ENCODE data around the gene EHD3. TPM values are rescaled to one million over a fixed set of nuclear protein-coding genes. Genes with fewer than 3 reads are reported as not detected.

EHD3 gene
- total and polyA plus RNA-seq, 2 of the 8 experiments (the other 6 are each of a cell fraction or from before 2014, with no cell fraction given) = 9.3 to 12.0 TPM

GRCh38 chr2:31202041-31202440 is 31.9 kb upstream of the EHD3 start:
- Histone ChIP-seq H3K79me1 (ENCODE audit: low read depth, low read length) (no peaks in the 10 kb centered on the region), H3K56ac (replicated peaks; ENCODE audit: insufficient read length, low read depth, low read length) (no peak overlapping the region), H3K23me2 (ENCODE audit: low read depth, low read length) (peaks cover 2% of the 10 kb centered on the region; the same call in 1 of the 2 replicates), H3K4me1 (replicated peaks in 1 of 4; ENCODE audit: control insufficient read depth in 3 of 4, insufficient read depth in 4 of 4, low read length in 3 of 4) (no peaks in the 10 kb centered on the region), H3K4ac (replicated peaks; ENCODE audit: insufficient read length, low read depth, low read length) (no peak overlapping the region), H3K27me3 (replicated peaks in 1 of 4; ENCODE audit: control insufficient read depth in 3 of 4, extremely low read depth in 1 of 4, insufficient read depth in 3 of 4, low read length in 3 of 4) (no peaks in the 10 kb centered on the region), H2BK20ac (ENCODE audit: low read length) (no peak overlapping the region), H2BK15ac (ENCODE audit: low read length) (no peak overlapping the region), H3K27ac (ENCODE audit: low read depth, low read length) (no peak overlapping the region), H2AK5ac (ENCODE audit: low read depth, low read length) (no peak overlapping the region), H3K4me2 (ENCODE audit: insufficient read depth in 1 of 2, low read depth in 2 of 2, low read length in 2 of 2) (no peak overlapping the region), H3K9ac (replicated peaks in 1 of 4; ENCODE audit: extremely low read depth in 1 of 4, low read depth in 3 of 4, low read length in 3 of 4) (no peak overlapping the region), H3K9me3 (ENCODE audit: insufficient read depth in 2 of 2, low read depth in 1 of 2, low read length in 1 of 2) (no peaks in the 10 kb centered on the region), H3K14ac (ENCODE audit: insufficient read length) (no peak overlapping the region), H2BK120ac (replicated peaks; ENCODE audit: low read depth, low read length) (no peak overlapping the region), H2BK5ac (ENCODE audit: low read depth, low read length) (no peak overlapping the region), H3K79me2 (ENCODE audit: control insufficient read depth in 1 of 2, insufficient read depth in 2 of 2, low read length in 2 of 2) (no peaks in the 10 kb centered on the region), H4K20me1 (replicated peaks in 1 of 2; ENCODE audit: control insufficient read depth in 1 of 2, insufficient read depth in 2 of 2, low read length in 2 of 2) (peaks cover 0 to 2% of the 10 kb centered on the region in 2 experiments), H3K4me3 (ENCODE audit: extremely low read depth in 1 of 4, insufficient read depth in 2 of 4, low read depth in 3 of 4, low read length in 4 of 4) (no peak overlapping the region), H4K5ac (ENCODE audit: insufficient read length, low read depth, low read length) (no peak overlapping the region), H4K8ac (ENCODE audit: extremely low read depth, insufficient read depth, low read length) (no peak overlapping the region; the same call in 1 of the 2 replicates), H4K91ac (replicated peaks; ENCODE audit: insufficient read length, low read length) (no peak overlapping the region), H2AFZ (ENCODE audit: low read length) (no peak overlapping the region), H3K36me3 (ENCODE audit: control insufficient read depth in 2 of 4, insufficient read depth in 4 of 4, low read length in 3 of 4) (no peaks in the 10 kb centered on the region), H3K18ac (ENCODE audit: extremely low read depth, low read length) (no peak overlapping the region), H2BK12ac (ENCODE audit: low read depth, low read length) (no peak overlapping the region), H3K23ac (ENCODE audit: insufficient read length) (no peak overlapping the region)
- DNase-seq (ENCODE audit: low read depth in 1 of 2, low spot score in 2 of 2) (peak in 1 of 2 experiments; percentile 14), FAIRE-seq (no peak)
- TF ChIP-seq KDM1A (IDR thresholded peaks at IDR 0.05; ENCODE audit: borderline replicate concordance, low read length) (no peak), KDM5A (IDR thresholded peaks at IDR 0.05; ENCODE audit: low read length) (no peak), GABPA (IDR thresholded peaks at IDR 0.05; ENCODE audit: borderline replicate concordance, insufficient read depth, low read length) (no peak), SIN3A (conservative IDR thresholded peaks at IDR 0.05 in 1 of 2, IDR thresholded peaks at IDR 0.05 in 1 of 2; ENCODE audit: low read depth in 1 of 2, low read length in 2 of 2) (no peak), EGR1 (IDR thresholded peaks at IDR 0.05; ENCODE audit: borderline replicate concordance, low read depth, low read length) (no peak), SIRT6 (IDR thresholded peaks at IDR 0.05; ENCODE audit: low read length) (no peak), JUN (IDR thresholded peaks at IDR 0.05; ENCODE audit: low read depth, low read length) (no peak), MAX (IDR thresholded peaks at IDR 0.05) (no peak), USF2 (IDR thresholded peaks at IDR 0.05; ENCODE audit: low read length) (no peak), SP1 (IDR thresholded peaks at IDR 0.05; ENCODE audit: low read depth, low read length) (no peak), BCL11A (IDR thresholded peaks at IDR 0.05; ENCODE audit: low read depth in 2 of 2, low read length in 2 of 2) (no peak), TCF12 (IDR thresholded peaks at IDR 0.05; ENCODE audit: low read depth, low read length) (no peak), ASH2L (IDR thresholded peaks at IDR 0.05; ENCODE audit: low read length) (no peak), BACH1 (IDR thresholded peaks at IDR 0.05; ENCODE audit: low read length) (no peak)
- WGBS, 2 experiments (ENCODE audit: extremely low coverage in 1 of 2, insufficient coverage in 1 of 2, insufficient read length in 1 of 2, insufficient replicate concordance in 2 of 2, low coverage in 1 of 2, low lambda C conversion rate in 2 of 2, missing lambda C conversion rate in 1 of 2) = 91% methylated on average over 5 of the region's 5 CpGs; no CpG with 5 or more reads in 1 of the 2 experiments
- POLR2A ChIA-PET (ENCODE audit: partially characterized antibody) = no interaction called here
- CTCF ChIA-PET (ENCODE audit: partially characterized antibody) = interaction anchor here (1.2 to 2.4 kb wide), 2 partner anchors 12 to 131 kb away, joined by 3 to 6 read pairs; no protein-coding TSS in a partner anchor

Measured in H1 (cell line).